Measurements from ENCODE around the gene SKI. TPM values are rescaled to one million over a fixed set of nuclear protein-coding genes. Genes with fewer than 3 reads are reported as not detected.

The SKI gene
- total and polyA plus RNA-seq, 9 of the 15 experiments (the other 6 are each of a cell fraction or from before 2014, with no cell fraction given) = 0.10 to 60.5 (median 4.6) TPM

DNA sequence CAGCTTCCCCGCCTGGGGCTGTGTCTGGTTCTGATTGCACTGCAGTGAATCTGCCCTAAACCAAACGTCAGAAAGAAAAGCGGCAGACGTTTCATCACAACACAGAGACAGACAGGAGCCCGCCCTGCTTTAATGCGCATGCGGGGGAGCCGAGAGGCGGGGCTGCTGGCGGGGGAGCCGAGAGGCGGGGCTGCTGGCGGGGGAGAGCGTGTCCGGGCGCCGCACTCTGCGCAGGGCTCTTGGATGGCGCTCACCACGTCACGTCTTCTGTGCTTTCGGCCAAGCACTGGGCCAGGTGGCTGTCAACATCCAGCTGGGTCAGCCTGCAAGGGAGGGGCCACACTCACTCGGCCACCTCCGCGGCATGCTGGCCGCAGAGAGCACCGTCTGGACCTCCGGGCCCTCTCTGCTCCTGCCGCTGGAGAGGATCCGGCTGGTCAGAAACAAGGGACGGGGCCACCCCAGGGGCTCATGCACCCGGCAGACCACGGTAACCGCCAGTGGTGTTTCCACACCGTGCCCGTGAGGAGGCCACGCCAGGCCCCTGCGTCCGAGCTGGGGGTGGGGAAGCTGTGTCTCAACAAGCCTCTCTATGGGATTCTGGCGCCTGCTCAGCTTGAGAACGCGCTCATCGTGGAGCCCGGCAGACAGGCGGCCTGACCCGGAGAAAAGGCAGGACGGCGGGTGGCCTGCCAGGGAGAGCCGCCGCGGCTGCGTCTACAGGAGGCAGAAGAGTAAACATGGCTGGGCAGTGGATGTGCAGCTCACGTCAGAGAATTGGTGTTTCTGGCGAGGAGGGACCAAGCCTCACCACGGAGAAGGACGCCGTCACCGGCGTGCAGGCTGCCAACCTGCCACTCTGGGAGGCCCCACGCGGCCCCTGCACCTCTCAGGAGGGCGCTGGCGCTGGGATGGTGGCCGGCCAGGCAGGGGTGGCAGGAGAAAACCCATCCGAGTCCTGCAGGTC, 38.4 kb upstream of the SKI start (continued):
- TF ChIP-seq ZNF766 (CRISPR knock-in tag; conservative IDR thresholded peaks at IDR 0.05) (no peak), ZNF609 (CRISPR knock-in tag; IDR thresholded peaks at IDR 0.05; ENCODE audit: borderline replicate concordance) (no peak), TCF3 (CRISPR knock-in tag; IDR thresholded peaks at IDR 0.05) (0 out of 2 replicates have a peak, but pooled peaks have one; percentile 9), HES1 (IDR thresholded peaks at IDR 0.05; ENCODE audit: low read depth) (no peak), SRSF9 (IDR thresholded peaks at IDR 0.05; ENCODE audit: borderline replicate concordance, low read depth, low read length) (no peak), CUX1 (CRISPR knock-in tag; IDR thresholded peaks at IDR 0.05) (no peak), ZNF324 (CRISPR knock-in tag; IDR thresholded peaks at IDR 0.05) (no peak), RBFOX2 (IDR thresholded peaks at IDR 0.05; ENCODE audit: low read depth, low read length) (peak; percentile 71), ZFP1 (CRISPR knock-in tag; IDR thresholded peaks at IDR 0.05) (no peak)
- TF ChIP-seq, protein P1, sequence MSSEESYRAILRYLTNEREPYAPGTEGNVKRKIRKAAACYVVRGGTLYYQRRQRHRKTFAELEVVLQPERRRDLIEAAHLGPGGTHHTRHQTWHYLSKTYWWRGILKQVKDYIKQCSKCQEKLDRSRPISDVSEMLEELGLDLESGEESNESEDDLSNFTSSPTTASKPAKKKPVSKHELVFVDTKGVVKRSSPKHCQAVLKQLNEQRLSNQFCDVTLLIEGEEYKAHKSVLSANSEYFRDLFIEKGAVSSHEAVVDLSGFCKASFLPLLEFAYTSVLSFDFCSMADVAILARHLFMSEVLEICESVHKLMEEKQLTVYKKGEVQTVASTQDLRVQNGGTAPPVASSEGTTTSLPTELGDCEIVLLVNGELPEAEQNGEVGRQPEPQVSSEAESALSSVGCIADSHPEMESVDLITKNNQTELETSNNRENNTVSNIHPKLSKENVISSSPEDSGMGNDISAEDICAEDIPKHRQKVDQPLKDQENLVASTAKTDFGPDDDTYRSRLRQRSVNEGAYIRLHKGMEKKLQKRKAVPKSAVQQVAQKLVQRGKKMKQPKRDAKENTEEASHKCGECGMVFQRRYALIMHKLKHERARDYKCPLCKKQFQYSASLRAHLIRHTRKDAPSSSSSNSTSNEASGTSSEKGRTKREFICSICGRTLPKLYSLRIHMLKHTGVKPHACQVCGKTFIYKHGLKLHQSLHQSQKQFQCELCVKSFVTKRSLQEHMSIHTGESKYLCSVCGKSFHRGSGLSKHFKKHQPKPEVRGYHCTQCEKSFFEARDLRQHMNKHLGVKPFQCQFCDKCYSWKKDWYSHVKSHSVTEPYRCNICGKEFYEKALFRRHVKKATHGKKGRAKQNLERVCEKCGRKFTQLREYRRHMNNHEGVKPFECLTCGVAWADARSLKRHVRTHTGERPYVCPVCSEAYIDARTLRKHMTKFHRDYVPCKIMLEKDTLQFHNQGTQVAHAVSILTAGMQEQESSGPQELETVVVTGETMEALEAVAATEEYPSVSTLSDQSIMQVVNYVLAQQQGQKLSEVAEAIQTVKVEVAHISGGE (CRISPR knock-in tag; IDR thresholded peaks at IDR 0.05) = 0 out of 6 replicates have a peak, but pooled peaks of 1 of the 3 experiments have one; percentile 33

Data from K562 (cell line).